ENCODE data around the gene TSPAN33. TPM values are rescaled to one million over a fixed set of nuclear protein-coding genes. Genes with fewer than 3 reads are reported as not detected.
A peak's percentile ranks its signal among the peaks of the same experiment; 100 is the strongest.
"Not testable (repeated sequence)": the region's sequence is repeated elsewhere in the genome, so short reads cannot be mapped to it uniquely, and the experiment has no call there.

The TSPAN33 gene
- total and polyA plus RNA-seq, 8 donors, result 6.9 to 37.9 (median 16.7) TPM

GRCh38 chr7:129216821-129217416 lies 72.4 kb downstream of the TSPAN33 start:
- WGBS, 2 donors, result 49 to 58% methylated on average over 7 to 8 of the region's 8 CpGs
- not testable (repeated sequence) for FAIRE-seq
- intact Hi-C loops (cut with DNase I), result loop anchor here in 2 of 3 donors (5.0 to 10.0 kb wide), 2 partner anchors 55 to 58 kb away; no protein-coding TSS in a partner anchor

GRCh38 chr7:129218514-129219062 lies 74.1 kb downstream of the TSPAN33 start:
- no peaks in the 10 kb centered on the region for H3K9me3 ChIP-seq
- intact Hi-C loops (cut with DNase I), result loop anchor here in 2 of 3 donors (5.0 to 10.0 kb wide), 2 partner anchors 54 to 56 kb away; no protein-coding TSS in a partner anchor
- TF ChIP-seq CTCF (IDR thresholded peaks at IDR 0.05), result peak; percentile 79 to 98 (median 85)
- FAIRE-seq (no peak), ATAC-seq (peak; percentile 76 to 99 (median 96)), DNase-seq (peak; percentile 70 to 87 (median 81))
- no peaks in the 10 kb centered on the region for H3K4me1 ChIP-seq
- 11 to 12% methylated on average over 9 of the region's 9 CpGs for WGBS, 2 donors
- no peaks in the 10 kb centered on the region for H3K36me3 ChIP-seq
- H3K4me3 ChIP-seq, result no peak overlapping the region
- no peaks in the 10 kb centered on the region for H3K27me3 ChIP-seq
- no peak overlapping the region for H3K27ac ChIP-seq

More at GRCh38 chr7:129216821-129217416, 72.4 kb downstream of the TSPAN33 start:
- H3K27ac ChIP-seq, H3K4me3 ChIP-seq, H3K4me1 ChIP-seq, H3K36me3 ChIP-seq, H3K27me3 ChIP-seq, H3K9me3 ChIP-seq, DNase-seq, ATAC-seq: not testable (repeated sequence)

GRCh38 chr7:129219166-129219565 lies 74.7 kb downstream of the TSPAN33 start:
- WGBS, 2 donors, result 82 to 88% methylated on average over 4 of the region's 4 CpGs

More at GRCh38 chr7:129219166-129219565, 74.7 kb downstream of the TSPAN33 start:
- not testable (repeated sequence) for FAIRE-seq, H3K27me3 ChIP-seq, H3K27ac ChIP-seq, H3K4me1 ChIP-seq, H3K4me3 ChIP-seq, DNase-seq, H3K36me3 ChIP-seq, H3K9me3 ChIP-seq
- intact Hi-C loops (cut with DNase I), result loop anchor here in 2 of 3 donors (5.0 to 10.0 kb wide), 2 partner anchors 53 to 56 kb away; no protein-coding TSS in a partner anchor
- ATAC-seq, result peak in 1 of 4 donors; percentile 7

Other genes starting within 250 kb of the TSPAN33 start
- gene KCP, start 234.0 kb upstream of the TSPAN33 start, total RNA-seq, result under 1 TPM; 0.08 to 0.46 (median 0.30) TPM
- under 1 TPM; 0.33 to 0.95 TPM for gene KCP, start 234.0 kb upstream of the TSPAN33 start, polyA plus RNA-seq
- 10 to 100 TPM in 1 of 6 donors, 1 to 10 TPM in 5; 3.2 to 12.4 (median 4.3) TPM for gene IRF5, start 206.8 kb upstream of the TSPAN33 start, total RNA-seq
- 1 to 10 TPM; 6.4 to 8.1 TPM for gene IRF5, start 206.8 kb upstream of the TSPAN33 start, polyA plus RNA-seq
- gene TNPO3, start 89.6 kb upstream of the TSPAN33 start, total RNA-seq, result 10 to 100 TPM; 11.9 to 20.7 (median 15.1) TPM
- gene TNPO3, start 89.6 kb upstream of the TSPAN33 start, polyA plus RNA-seq, result 1 to 10 TPM; 6.5 to 9.2 TPM
- gene SMO, start 43.9 kb downstream of the TSPAN33 start, total RNA-seq, result 10 to 100 TPM in 1 of 6 donors, 1 to 10 TPM in 5; 2.6 to 13.4 (median 4.3) TPM
- gene SMO, start 43.9 kb downstream of the TSPAN33 start, polyA plus RNA-seq, result 1 to 10 TPM; 4.0 to 6.9 TPM
- gene AHCYL2, start 80.3 kb downstream of the TSPAN33 start, total RNA-seq, result 10 to 100 TPM; 11.5 to 16.8 (median 13.7) TPM
- 1 to 10 TPM; 5.1 to 8.7 TPM for gene AHCYL2, start 80.3 kb downstream of the TSPAN33 start, polyA plus RNA-seq